ENCODE measurements around the gene KCNJ6. TPM values are rescaled to one million over a fixed set of nuclear protein-coding genes. Genes with fewer than 3 reads are reported as not detected.

The KCNJ6 gene
- total RNA-seq, 1 experiment from 2014 or later = not detected

GRCh38 chr21:37878946-37879660, 37.2 kb downstream of the KCNJ6 start:
- ATAC-seq = no peak
- DNase-seq (ENCODE audit: low read depth, low spot score) = no peak
- ChIA-PET POLR2A (no interaction called here), CTCF (no interaction called here)
- H3K27ac ChIP-seq (ENCODE audit: low read length) = no peak overlapping the region
- no peaks in the 10 kb centered on the region for H3K36me3 ChIP-seq (ENCODE audit: control insufficient read depth, insufficient read depth, low read length)
- intact Hi-C loops (cut with micrococcal nuclease; ENCODE audit: unreplicated experiment) (no loop called here), in situ Hi-C loops (cut with HindIII; ENCODE audit: low pct_unique_long_range_greater_than_20kb, low sequenced_read_pairs) (no loop called here)
- BruUV-seq (replicated peaks) = no TSS peak
- TF ChIP-seq POLR2AphosphoS5 (IDR thresholded peaks at IDR 0.05; ENCODE audit: low read depth, low read length) = no peak
- TF ChIP-seq CTCF (IDR thresholded peaks at IDR 0.05) = no peak
- TF ChIP-seq TCF7L2 (IDR thresholded peaks at IDR 0.05; ENCODE audit: low read depth, low read length) = no peak
- TF ChIP-seq REST (IDR thresholded peaks at IDR 0.05; ENCODE audit: insufficient read depth in 1 of 2, low read depth in 2 of 2, low read length in 1 of 2) = no peak
- TF ChIP-seq SIN3A (IDR thresholded peaks at IDR 0.05; ENCODE audit: borderline replicate concordance, insufficient read depth, low read depth, low read length) = no peak
- no peaks in the 10 kb centered on the region for H3K4me1 ChIP-seq (ENCODE audit: control insufficient read depth, insufficient read depth, low read length)
- no peak overlapping the region for H3K4me3 ChIP-seq (ENCODE audit: low read depth in 2 of 2, low read length in 2 of 2)
- H3K27me3 ChIP-seq (ENCODE audit: control insufficient read depth, insufficient read depth, low read length) = no peaks in the 10 kb centered on the region; the same call in 1 of the 2 replicates
- no peaks in the 10 kb centered on the region for H3K9me3 ChIP-seq (ENCODE audit: control insufficient read depth, insufficient read depth, low read depth, low read length)

GRCh38 chr21:37877888-37878684, 38.2 kb downstream of the KCNJ6 start:
- ChIA-PET CTCF (no interaction called here), POLR2A (no interaction called here)
- in situ Hi-C loops (cut with HindIII; ENCODE audit: low pct_unique_long_range_greater_than_20kb, low sequenced_read_pairs) = no loop called here
- Histone ChIP-seq H3K36me3 (ENCODE audit: control insufficient read depth, insufficient read depth, low read length) (no peaks in the 10 kb centered on the region), H3K4me1 (ENCODE audit: control insufficient read depth, insufficient read depth, low read length) (no peaks in the 10 kb centered on the region), H3K9me3 (ENCODE audit: control insufficient read depth, insufficient read depth, low read depth, low read length) (no peaks in the 10 kb centered on the region), H3K4me3 (ENCODE audit: low read depth in 2 of 2, low read length in 2 of 2) (no peak overlapping the region), H3K27me3 (ENCODE audit: control insufficient read depth, insufficient read depth, low read length) (no peaks in the 10 kb centered on the region; the same call in 1 of the 2 replicates), H3K27ac (ENCODE audit: low read length) (no peak overlapping the region)
- ATAC-seq (no peak), DNase-seq (ENCODE audit: low read depth, low spot score) (no peak)
- no TSS peak for BruUV-seq (replicated peaks)
- intact Hi-C loops (cut with micrococcal nuclease; ENCODE audit: unreplicated experiment) = no loop called here
- TF ChIP-seq SIN3A (IDR thresholded peaks at IDR 0.05; ENCODE audit: borderline replicate concordance, insufficient read depth, low read depth, low read length) (no peak), REST (IDR thresholded peaks at IDR 0.05; ENCODE audit: insufficient read depth in 1 of 2, low read depth in 2 of 2, low read length in 1 of 2) (no peak), TCF7L2 (IDR thresholded peaks at IDR 0.05; ENCODE audit: low read depth, low read length) (no peak), POLR2AphosphoS5 (IDR thresholded peaks at IDR 0.05; ENCODE audit: low read depth, low read length) (no peak), CTCF (IDR thresholded peaks at IDR 0.05) (no peak)
